ENCODE results near the gene CBX7. TPM values are rescaled to one million over a fixed set of nuclear protein-coding genes. Genes with fewer than 3 reads are reported as not detected.

CBX7 gene
- total and polyA plus RNA-seq, 2 of the 8 experiments (the other 6 are each of a cell fraction or from before 2014, with no cell fraction given): 6.9 to 8.7 TPM

DNA sequence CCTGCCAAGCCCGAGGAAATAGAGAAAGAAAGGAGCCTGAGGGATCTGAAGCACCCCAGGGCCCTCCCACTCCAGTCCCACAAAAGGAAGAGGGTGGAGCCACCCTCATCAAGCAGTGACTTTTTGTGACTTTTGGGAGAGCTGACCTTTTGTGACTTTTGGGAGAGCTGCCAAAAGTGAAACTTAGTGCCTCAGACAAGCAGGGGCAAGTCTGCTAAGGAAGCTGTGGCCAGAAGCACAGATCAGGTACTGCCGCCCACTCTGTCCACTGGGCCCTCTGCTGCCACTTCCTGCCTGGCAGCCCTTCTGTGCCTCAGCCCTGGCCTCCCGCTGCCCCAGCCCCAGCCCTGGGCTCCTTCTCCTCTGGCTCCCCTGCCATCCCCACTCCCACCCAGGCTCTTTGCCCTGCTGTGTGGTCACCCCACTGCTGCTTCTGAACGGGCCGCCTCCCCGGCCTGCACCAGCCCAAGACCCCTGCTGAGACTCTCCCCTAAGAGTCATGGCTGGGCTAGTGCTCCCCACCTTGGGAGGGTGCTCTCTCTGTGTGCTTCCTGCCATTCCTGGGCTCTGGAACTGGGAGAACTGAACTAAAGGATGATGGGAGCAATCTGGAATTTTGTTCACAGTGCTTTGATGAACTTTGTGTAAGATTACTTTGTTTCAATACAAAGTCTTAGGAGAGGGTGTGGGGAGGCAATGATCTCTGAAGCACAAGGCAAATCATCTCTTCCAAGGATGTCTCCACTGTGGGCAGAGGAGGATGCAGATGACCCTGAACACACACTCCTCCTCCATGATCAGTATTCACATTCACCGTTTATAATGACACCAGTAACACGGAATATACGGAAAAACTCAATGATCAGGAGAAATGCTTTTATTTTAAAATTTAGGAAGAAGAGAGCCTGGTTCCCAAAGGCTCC, 55.1 kb downstream of the CBX7 start, which contains the start of gene APOBEC3H (continued):
- TF ChIP-seq SIX5 (IDR thresholded peaks at IDR 0.05; ENCODE audit: low read depth, low read length): no peak
- TF ChIP-seq, protein P1, sequence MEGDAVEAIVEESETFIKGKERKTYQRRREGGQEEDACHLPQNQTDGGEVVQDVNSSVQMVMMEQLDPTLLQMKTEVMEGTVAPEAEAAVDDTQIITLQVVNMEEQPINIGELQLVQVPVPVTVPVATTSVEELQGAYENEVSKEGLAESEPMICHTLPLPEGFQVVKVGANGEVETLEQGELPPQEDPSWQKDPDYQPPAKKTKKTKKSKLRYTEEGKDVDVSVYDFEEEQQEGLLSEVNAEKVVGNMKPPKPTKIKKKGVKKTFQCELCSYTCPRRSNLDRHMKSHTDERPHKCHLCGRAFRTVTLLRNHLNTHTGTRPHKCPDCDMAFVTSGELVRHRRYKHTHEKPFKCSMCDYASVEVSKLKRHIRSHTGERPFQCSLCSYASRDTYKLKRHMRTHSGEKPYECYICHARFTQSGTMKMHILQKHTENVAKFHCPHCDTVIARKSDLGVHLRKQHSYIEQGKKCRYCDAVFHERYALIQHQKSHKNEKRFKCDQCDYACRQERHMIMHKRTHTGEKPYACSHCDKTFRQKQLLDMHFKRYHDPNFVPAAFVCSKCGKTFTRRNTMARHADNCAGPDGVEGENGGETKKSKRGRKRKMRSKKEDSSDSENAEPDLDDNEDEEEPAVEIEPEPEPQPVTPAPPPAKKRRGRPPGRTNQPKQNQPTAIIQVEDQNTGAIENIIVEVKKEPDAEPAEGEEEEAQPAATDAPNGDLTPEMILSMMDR (IDR thresholded peaks at IDR 0.05; ENCODE audit: control extremely low read depth in 1 of 3, insufficient read depth in 1 of 3, low read depth in 1 of 3, low read length in 3 of 3): no peak
- TF ChIP-seq CHD1 (IDR thresholded peaks at IDR 0.05; ENCODE audit: low read depth, low read length): no peak
